GM23248 (cell line): ENCODE measurements around the gene SLC35C1. TPM values are rescaled to one million over a fixed set of nuclear protein-coding genes. Genes with fewer than 3 reads are reported as not detected.

Experiments used
- DNase-seq: peaks from one replicate; pipeline ENCODE4 v3.0.0-alpha.2; 2015
- H2AFZ ChIP-seq: fragments of 200-600 bp; sonication (generic); 2 replicates; pipeline ENCODE4 v1.6.1; 2016; ENCODE audit warnings: antibody characterized with exemption
- H3F3A ChIP-seq: fragments of 200-600 bp; sonication (generic); 2 replicates; pipeline ENCODE4 v1.6.1; 2016; ENCODE audit warnings: mild to moderate bottlenecking, antibody characterized with exemption, mixed run types; ENCODE audit not compliant: insufficient read depth
- H3K27ac ChIP-seq: fragments of 200-600 bp; sonication (generic); 2 replicates; pipeline ENCODE4 v1.5.1; 2016; ENCODE audit warnings: mild to moderate bottlenecking
- H3K27me3 ChIP-seq: fragments of 200-600 bp; sonication (generic); replicated peaks from 2 replicates; pipeline ENCODE4 v1.6.1; 2016; ENCODE audit warnings: mild to moderate bottlenecking; ENCODE audit not compliant: insufficient read depth
- H3K36me3 ChIP-seq: fragments of 200-600 bp; sonication (generic); 2 replicates; pipeline ENCODE4 v1.6.1; 2016; ENCODE audit warnings: low read depth, mild to moderate bottlenecking
- H3K4me1 ChIP-seq: fragments of 200-600 bp; sonication (generic); 2 replicates; pipeline ENCODE4 v1.6.1; 2016; ENCODE audit warnings: mild to moderate bottlenecking; ENCODE audit not compliant: insufficient read depth
- H3K4me2 ChIP-seq: fragments of 200-600 bp; sonication (generic); one replicate; pipeline ENCODE4 v1.6.1; 2016; ENCODE audit warnings: mild to moderate bottlenecking; ENCODE audit not compliant: unreplicated experiment
- H3K4me3 ChIP-seq: fragments of 200-600 bp; sonication (generic); 2 replicates; pipeline ENCODE4 v1.5.1; 2016; ENCODE audit warnings: mild to moderate bottlenecking
- H3K79me2 ChIP-seq: fragments of 200-600 bp; sonication (generic); 2 replicates; pipeline ENCODE4 v1.6.1; 2016; ENCODE audit warnings: mild to moderate bottlenecking; ENCODE audit not compliant: insufficient read depth
- H3K9ac ChIP-seq: fragments of 200-600 bp; sonication (generic); 2 replicates; pipeline ENCODE4 v1.6.1; 2016; ENCODE audit warnings: mild to moderate bottlenecking
- H3K9me2 ChIP-seq: fragments of 200-600 bp; sonication (generic); 2 replicates; pipeline ENCODE4 v1.6.1; 2016; ENCODE audit warnings: mixed run types, mild to moderate bottlenecking, moderate library complexity; ENCODE audit not compliant: insufficient read depth
- H3K9me3 ChIP-seq: fragments of 200-600 bp; sonication (generic); one replicate; pipeline ENCODE4 v1.6.1; 2017; ENCODE audit warnings: low read depth
- H4K20me1 ChIP-seq: fragments of 200-600 bp; sonication (generic); 2 replicates; pipeline ENCODE4 v1.6.0; 2016; ENCODE audit not compliant: insufficient read depth
- EZH2 ChIP-seq: fragments of 200-600 bp; sonication (generic); IDR thresholded peaks from 2 replicates; pipeline ENCODE4 v1.6.1; 2018; ENCODE audit warnings: antibody characterized with exemption, mild to moderate bottlenecking; ENCODE audit not compliant: insufficient read depth, poor library complexity, severe bottlenecking
- EZH2phosphoT487 ChIP-seq: fragments of 200-600 bp; sonication (generic); IDR thresholded peaks from 2 replicates; pipeline ENCODE4 v1.6.1; 2018; ENCODE audit warnings: antibody characterized with exemption, moderate library complexity, mild to moderate bottlenecking, low read depth; ENCODE audit not compliant: insufficient read depth
- WGBS, 2 experiments: methylation state at CpG; one replicate each; pipeline ENCODE4 v1.1.6; 2015 to 2017; ENCODE audit warnings: low lambda C conversion rate in 2 of 2, low coverage in 1 of 2; ENCODE audit errors: missing lambda C conversion rate in 2 of 2; 5-methylcytosine and 5-hydroxymethylcytosine counted together
- in situ Hi-C: fragments of 300-500 bp; cut with MboI; formaldehyde crosslinking; loops from 2 replicates; pipeline ENCODE4 v1.15.0; 2020
- polyA plus RNA-seq: library from polyadenylated mRNA; unstranded; fragments of >200 nt; fragmentation: Nextera tagmentation; extraction: Ambion mirVana; gene quantifications from 2 replicates; pipeline ENCODE4 v1.2.1, GENCODE V29; 2016
- total RNA-seq: library from RNA; depleted of rRNA; stranded (reverse); fragments of >200 nt; shearing (Covaris generic); gene quantifications from 2 replicates; pipeline ENCODE4 v1.2.3, GENCODE V29; 2014

Gene SLC35C1
- total and polyA plus RNA-seq, 2 experiments from 2014 or later = 12.5 to 17.8 TPM

- H3K4me2 ChIP-seq = no peak overlapping the region
- WGBS, 2 experiments = 80 to 86% methylated on average over 5 of the region's 5 CpGs
- no peak for DNase-seq
- no peaks in the 10 kb centered on the region for H3K4me1 ChIP-seq
- no peak overlapping the region for H3K9ac ChIP-seq
- H3K36me3 ChIP-seq = no peaks in the 10 kb centered on the region
- no peak overlapping the region for H3K4me3 ChIP-seq
- no peak overlapping the region for H3K27ac ChIP-seq
- peaks cover 40% of the 10 kb centered on the region for H3K27me3 ChIP-seq
- H3K79me2 ChIP-seq = no peaks in the 10 kb centered on the region
- H2AFZ ChIP-seq = no peak overlapping the region
- no peak for TF ChIP-seq EZH2phosphoT487
- TF ChIP-seq EZH2 = no peak
- in situ Hi-C loops = loop anchor here (10.0 kb wide), 1 partner anchor 405 kb away; no protein-coding TSS in a partner anchor
- H3K9me3 ChIP-seq = no peaks in the 10 kb centered on the region
- no peaks in the 10 kb centered on the region for H3F3A ChIP-seq
- H3K9me2 ChIP-seq = no peaks in the 10 kb centered on the region
- no peaks in the 10 kb centered on the region for H4K20me1 ChIP-seq
Observed at GRCh38 chr11:45769960-45770359, 35.0 kb upstream of the SLC35C1 start.

GRCh38 chr11:45771193-45771565 is 33.8 kb upstream of the SLC35C1 start:
- in situ Hi-C loops = no loop called here
- H3K4me3 ChIP-seq = peak overlapping the region; percentile 76
- DNase-seq = peak; percentile 76
- peak overlapping the region; percentile 100 for H3K4me2 ChIP-seq
- H2AFZ ChIP-seq = peak overlapping the region; percentile 96
- WGBS, 2 experiments = 1 to 3% methylated on average over 18 of the region's 18 CpGs
- H3K9ac ChIP-seq = peak overlapping the region; percentile 42
- peaks cover 28% of the 10 kb centered on the region for H3K27me3 ChIP-seq
- no peaks in the 10 kb centered on the region for H3K9me2 ChIP-seq
- H3K79me2 ChIP-seq = no peaks in the 10 kb centered on the region
- no peaks in the 10 kb centered on the region for H3K4me1 ChIP-seq
- H3K36me3 ChIP-seq = no peaks in the 10 kb centered on the region
- TF ChIP-seq EZH2phosphoT487 (no peak), EZH2 (no peak)
- no peak overlapping the region for H3K27ac ChIP-seq
- H3F3A ChIP-seq = no peaks in the 10 kb centered on the region
- no peaks in the 10 kb centered on the region for H3K9me3 ChIP-seq
- no peaks in the 10 kb centered on the region for H4K20me1 ChIP-seq

- Histone ChIP-seq H3K4me2 (peak overlapping the region; percentile 100), H3K27ac (no peak overlapping the region), H3K36me3 (no peaks in the 10 kb centered on the region), H2AFZ (peak overlapping the region; percentile 96), H4K20me1 (no peaks in the 10 kb centered on the region), H3K27me3 (peaks cover 24% of the 10 kb centered on the region), H3K9me3 (no peaks in the 10 kb centered on the region), H3K4me1 (peaks cover 2% of the 10 kb centered on the region), H3K9ac (peak overlapping the region; percentile 42), H3F3A (no peaks in the 10 kb centered on the region), H3K79me2 (no peaks in the 10 kb centered on the region), H3K4me3 (peak overlapping the region; percentile 76), H3K9me2 (no peaks in the 10 kb centered on the region)
- TF ChIP-seq EZH2phosphoT487 = no peak
- TF ChIP-seq EZH2 = no peak
- 2 to 4% methylated on average over 29 to 31 of the region's 31 CpGs for WGBS, 2 experiments
- peak; percentile 93 for DNase-seq
- in situ Hi-C loops = no loop called here
Observed at GRCh38 chr11:45771566-45772448, 33.1 kb upstream of the SLC35C1 start.

GRCh38 chr11:45772449-45772774 is 32.5 kb upstream of the SLC35C1 start:
- H3K4me2 ChIP-seq = no peak overlapping the region
- in situ Hi-C loops = no loop called here
- no peaks in the 10 kb centered on the region for H4K20me1 ChIP-seq
- no peak overlapping the region for H3K4me3 ChIP-seq
- TF ChIP-seq EZH2 = no peak
- TF ChIP-seq EZH2phosphoT487 = no peak
- H3K27ac ChIP-seq = no peak overlapping the region
- WGBS, 2 experiments = 49 to 51% methylated on average over 5 of the region's 5 CpGs
- no peaks in the 10 kb centered on the region for H3K36me3 ChIP-seq
- no peaks in the 10 kb centered on the region for H3K9me3 ChIP-seq
- H2AFZ ChIP-seq = no peak overlapping the region
- H3K9me2 ChIP-seq = no peaks in the 10 kb centered on the region
- no peak overlapping the region for H3K9ac ChIP-seq
- no peaks in the 10 kb centered on the region for H3K79me2 ChIP-seq
- DNase-seq = no peak
- peaks cover 24% of the 10 kb centered on the region for H3K27me3 ChIP-seq
- H3F3A ChIP-seq = no peaks in the 10 kb centered on the region
- H3K4me1 ChIP-seq = peaks cover 8% of the 10 kb centered on the region
